Stimulated activated CD8-positive, alpha-beta memory T cell treated with anti-CD3 and anti-CD28 coated beads, Interleukin-4, amount 100 ng/mL, for 4 hours (primary cell): ENCODE measurements around the gene SH3RF1.
A peak's percentile ranks its signal among the peaks of the same experiment; 100 is the strongest.

Experiments used
- DNase-seq, 2 donors: peaks; one replicate each; pipeline ENCODE4 v3.0.0-alpha.2; 2020; ENCODE audit warnings: low read depth in 2 of 2, low spot score in 1 of 2

The SH3RF1 gene

DNA sequence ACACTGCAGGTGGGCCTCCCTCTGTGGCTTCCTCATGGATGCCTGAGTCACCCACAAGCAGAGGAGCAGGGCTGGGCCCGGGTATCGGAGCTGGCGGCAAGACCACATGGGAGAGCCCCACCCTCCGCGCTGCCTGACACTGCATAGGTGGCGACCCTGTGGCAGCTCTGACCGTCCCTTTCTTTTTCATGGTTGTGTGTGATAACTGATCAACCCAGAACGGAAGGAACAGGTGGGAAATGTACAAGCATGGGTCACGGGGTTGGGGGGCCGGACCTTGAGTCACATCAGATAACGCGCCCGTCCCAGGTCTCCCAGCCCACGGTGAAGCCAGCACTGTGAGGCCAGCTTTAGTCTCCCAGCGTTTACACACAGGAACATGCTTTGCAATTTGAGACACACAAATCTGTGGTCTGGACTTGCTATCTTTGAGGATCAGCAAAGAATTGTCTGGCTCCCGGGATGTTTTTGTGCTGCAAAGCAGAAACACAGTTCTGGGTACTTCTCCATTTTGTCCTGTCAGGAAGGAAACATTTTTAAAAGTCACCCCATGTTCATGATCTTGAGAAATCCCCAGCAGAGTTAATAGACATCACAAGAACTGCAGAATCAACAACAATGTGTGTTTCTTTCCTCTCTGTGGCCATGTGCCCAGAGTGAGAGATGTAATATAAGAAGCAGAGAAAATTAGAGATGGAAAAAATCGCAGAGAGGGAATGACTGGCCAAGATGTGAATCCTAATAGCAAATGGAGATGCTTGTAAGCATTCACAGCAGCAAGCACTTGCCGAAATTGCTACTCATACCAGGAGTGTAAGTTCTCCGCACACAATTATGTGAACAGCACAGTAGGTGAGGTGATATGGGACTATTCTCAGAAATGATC is 190.6 kb downstream of the SH3RF1 start:
- DNase-seq = peak in 1 of 2 donors; percentile 0

DNA sequence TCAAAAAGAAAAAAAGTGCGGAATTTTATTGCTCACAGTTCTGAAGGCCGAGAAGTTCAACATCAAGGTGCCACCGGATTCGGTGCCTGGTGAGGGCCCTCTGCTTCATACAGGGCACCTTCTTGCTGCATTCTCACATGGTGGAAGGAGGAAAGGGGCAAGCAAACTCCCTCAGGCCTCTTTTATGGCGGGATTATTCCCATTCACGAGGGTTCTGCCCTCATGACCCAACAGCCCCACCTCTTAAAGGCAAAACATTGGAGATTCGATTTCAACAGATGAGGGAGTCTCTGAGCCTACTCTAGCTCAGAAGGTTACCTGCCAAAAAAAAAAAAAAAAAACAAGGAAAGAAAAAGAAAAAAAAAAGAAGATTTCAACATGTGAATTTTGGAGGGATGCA is 196.6 kb downstream of the SH3RF1 start:
- DNase-seq = no peak

DNA sequence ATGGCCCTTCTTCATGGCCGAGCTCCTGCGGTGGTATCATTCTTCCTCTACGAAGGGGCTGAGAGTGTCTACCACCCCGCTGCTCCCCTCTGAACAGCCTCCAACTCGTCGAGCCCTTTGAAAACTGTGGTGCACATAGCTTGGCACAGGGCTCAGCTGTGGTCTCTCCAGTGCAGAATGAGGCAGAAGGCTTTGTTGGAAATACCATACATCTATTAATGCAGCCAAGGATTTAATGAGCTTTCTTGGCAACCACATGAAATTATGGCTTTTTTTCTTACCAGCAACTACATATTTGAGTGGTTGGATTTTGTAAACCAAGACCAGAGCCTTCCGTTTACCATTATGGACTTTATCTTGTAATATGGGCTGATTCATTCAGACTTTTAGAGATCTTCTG is 199.0 kb downstream of the SH3RF1 start:
- no peak for DNase-seq

DNA sequence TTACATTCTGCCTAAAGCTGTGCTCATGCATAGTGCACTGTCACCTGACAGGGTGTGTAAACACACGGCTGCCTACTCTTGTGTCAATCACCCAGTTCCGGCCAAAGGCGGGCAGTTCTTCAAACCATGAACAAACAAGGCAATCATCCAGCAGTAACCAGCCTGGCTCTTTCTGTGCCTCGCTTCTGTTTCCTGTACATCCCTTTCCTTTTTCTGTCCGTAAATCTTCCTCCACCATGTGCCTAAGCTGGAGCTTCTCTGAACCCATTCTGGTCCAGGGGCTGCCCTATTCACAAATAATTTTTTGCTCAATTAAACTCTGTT is 199.9 kb downstream of the SH3RF1 start:
- DNase-seq = no peak

DNA sequence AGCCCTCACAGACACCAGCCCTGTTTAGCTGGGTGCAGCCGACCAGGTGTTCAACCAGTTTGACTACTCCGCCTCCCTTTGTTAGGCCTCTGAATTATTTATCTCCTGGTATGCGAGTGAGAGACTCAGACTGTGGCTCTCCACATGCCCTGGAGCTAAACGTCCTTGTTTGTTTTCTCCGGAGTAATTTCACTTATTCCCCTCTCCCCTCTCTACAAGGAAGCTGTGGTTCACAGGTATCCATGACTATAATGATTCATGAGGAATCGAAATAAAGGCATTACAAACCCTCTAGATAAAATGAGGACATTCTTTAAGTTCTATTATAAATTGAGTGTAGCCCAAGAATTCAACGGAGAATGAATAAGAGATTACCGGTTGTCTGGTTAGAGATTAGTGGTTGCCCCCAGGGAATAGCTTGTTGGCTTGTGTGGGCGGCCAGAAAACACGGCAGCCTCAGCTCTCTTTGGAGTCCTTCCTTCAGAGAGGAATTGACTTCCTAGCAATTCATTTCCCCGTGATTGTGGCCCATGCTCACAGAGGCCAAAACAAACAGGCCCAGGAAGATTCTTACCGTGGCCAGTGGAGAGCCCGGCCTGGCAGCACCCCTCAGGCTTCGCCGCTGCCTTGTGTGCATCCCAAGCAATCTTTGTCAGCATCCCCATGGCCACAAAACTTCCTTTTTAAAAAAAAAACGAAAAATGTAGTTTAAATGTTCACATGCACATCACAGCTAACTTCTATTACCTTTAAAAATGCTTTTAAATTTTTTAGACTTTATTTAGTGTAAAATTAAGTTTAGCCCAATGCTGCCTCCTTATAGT is 200.5 kb downstream of the SH3RF1 start:
- DNase-seq = no peak

DNA sequence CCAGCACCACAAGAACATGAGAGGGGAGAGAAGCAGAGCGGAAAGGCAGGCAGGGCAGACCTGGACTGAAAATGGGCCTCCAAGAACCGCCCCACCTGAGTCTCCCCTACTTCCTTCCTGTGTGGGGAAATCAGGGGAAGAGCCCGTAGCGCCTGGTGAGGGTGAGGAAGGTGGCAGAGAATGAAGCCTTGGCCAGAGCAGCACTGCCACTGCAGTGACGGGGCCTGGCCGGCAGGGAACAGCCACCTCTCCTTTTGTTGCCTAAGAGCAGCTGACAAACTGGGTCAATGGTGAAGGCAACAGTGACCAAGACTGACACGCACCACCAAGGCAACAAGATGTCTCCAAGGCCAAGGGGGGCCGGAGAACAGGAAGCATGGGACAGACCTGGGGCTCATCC is 202.3 kb downstream of the SH3RF1 start:
- DNase-seq = no peak

DNA sequence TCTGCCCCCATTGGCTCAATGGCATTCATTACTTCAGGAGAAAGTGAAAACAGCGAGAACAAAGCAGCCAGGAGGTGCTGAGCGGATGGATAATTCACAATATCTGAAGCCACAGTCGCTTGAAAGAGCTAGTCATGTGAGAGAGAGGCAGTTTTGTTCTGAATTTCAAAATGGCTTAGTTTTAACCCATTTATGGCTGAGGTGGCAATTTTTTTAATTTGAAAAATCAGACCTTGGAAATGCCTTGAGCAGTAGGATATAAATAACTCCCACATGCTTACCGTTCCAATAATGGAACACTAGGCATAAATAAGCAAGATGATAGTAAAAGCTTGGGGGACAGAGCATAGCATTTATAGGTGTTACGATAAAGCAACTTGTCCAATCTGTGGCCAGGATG is 203.8 kb downstream of the SH3RF1 start:
- no peak for DNase-seq

DNA sequence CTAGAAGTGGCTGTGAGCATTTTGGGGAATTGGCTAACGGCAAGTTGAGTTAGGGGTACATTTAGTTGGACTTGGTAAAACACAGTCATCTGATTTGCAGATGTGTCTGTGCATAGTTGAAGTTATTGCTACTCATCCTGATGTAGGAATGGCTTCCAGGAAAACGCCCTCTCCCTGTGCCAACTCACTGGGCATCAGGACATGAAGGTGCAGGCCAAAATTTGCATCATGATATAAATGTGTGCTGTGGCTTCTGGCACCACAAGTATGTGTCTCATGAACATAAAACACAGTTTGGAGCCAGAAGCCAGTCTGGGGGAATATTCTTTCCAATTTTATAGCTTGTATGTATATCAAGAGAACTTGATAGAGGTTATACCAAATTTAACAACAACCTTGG is 206.5 kb downstream of the SH3RF1 start:
- no peak for DNase-seq

DNA sequence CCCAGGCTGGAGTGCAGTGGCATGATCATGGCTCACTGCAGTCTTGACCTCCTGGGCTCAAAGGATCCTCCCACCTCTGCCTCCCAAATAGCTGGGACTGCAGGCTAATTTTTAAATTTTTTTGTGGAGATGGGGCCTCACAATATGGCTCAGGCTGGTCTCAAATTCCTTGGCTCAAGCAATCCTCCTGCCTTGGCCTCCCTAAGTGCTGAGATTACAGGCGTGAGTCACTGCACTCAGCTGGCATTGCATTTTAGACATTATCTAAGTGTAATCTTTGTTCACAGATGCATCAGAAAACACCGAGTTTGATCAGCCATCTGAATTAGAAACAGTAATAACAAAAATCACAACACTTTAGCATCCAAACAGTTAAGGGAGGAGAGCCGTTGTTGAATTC is 207.3 kb downstream of the SH3RF1 start:
- no peak for DNase-seq

DNA sequence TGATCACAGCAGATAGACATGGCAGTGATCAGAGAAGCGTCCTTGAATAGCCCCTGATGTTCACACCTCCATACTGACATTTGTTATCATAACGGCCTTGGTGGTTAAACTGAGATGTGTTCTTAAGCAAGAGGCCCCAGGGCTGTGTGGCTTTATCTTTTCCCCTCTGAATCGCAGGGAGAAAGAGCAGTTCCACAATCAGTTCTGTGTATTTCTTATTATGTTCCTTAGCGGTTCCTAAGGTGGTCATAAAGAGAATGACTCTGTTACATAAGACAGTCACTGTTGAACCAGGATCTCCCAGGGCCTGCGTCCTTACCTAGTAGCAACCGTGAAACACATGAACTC is 207.9 kb downstream of the SH3RF1 start:
- DNase-seq = no peak

DNA sequence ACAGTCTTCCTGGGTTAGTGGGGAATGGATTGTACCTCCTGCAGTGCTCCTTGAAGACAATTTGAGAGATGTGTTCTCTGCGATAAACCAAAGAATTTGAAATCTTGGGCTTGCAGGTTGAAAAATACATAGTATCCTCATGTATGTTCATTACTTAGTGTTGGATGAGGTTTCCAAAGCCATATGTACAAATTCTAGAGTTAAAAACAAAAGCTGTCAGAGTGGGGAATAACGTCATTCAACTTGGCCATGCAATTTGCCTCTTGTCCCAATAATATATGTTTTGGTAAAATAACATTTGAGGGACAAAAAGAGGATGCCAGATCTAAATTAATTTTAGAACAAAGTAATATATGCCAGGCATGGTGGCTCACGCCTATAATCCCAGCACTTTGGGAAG is 209.4 kb downstream of the SH3RF1 start:
- no peak for DNase-seq

DNA sequence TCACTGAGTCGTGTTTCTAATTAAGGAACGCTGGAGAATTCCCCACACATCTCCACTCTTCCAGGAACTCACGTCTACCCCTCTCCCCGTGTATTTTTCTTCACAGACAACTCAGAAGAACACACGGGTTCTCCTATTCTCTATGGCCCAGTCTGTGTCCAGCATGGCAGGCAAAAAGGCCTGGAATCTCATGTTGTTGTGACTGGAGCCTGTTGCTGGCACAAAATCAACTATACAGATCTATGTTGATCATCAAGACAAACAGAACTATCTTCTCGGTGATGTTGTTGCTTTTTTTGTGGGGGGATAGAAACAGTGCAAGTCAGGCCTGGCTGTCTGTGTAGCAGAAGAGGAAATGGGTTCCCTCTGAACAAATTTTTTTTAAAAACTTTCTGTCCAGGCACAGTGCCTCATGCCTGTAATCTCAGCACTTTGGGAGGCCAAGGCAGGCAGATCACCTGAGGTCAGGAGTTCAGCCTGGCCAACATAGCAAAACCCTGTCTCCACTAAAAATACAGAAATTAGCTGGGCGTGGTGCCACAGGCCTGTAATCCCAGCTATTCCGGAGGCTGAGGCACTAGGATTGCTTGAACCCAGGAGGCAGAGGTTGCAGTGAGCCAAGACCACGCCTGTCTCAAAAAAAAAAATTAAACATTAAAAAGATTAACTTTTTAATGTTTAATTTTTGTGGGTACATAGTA is 210.2 kb downstream of the SH3RF1 start:
- no peak for DNase-seq

DNA sequence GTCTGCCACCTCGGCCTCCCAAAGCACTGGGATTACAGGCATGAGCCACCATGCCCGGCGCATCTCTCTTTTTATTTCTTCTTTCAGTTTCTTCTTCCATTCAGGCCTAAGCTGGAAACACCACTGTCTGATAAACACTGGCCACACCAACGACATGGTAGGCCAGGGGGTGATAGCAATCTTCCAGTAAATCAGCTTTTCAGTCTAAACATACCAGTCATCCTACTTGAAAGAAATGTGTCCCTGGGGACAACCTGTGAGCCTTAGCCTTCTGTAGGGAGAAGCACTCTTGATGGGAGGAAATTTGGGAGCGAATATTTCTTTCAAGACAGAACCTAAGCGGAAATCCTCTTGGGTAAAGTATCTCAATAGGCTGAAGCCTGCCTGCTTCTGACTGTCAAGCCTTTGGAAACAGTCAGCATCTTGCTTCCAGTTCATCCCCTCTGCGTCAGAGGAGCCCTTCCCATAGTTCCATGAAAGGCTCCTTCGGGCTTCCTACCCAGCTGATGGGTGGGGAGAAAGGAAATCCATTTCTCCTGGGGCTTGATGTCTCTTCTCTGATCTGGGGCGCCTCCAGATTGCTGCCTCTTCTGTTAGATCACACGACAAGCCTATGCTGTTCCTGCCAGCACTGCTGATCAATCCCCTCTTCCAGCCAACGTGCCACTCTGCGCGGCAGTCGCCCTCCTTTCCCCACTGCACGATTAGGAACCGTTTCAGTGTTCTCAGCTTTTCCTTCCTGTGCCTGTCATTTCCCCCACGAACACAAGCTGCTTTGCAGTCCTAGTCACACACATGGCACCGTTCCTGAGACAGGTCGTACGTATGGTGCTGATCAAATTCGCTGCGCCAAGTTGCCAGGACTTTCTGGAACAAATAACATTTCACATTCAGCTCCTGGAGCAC is 211.2 kb downstream of the SH3RF1 start:
- DNase-seq = no peak

DNA sequence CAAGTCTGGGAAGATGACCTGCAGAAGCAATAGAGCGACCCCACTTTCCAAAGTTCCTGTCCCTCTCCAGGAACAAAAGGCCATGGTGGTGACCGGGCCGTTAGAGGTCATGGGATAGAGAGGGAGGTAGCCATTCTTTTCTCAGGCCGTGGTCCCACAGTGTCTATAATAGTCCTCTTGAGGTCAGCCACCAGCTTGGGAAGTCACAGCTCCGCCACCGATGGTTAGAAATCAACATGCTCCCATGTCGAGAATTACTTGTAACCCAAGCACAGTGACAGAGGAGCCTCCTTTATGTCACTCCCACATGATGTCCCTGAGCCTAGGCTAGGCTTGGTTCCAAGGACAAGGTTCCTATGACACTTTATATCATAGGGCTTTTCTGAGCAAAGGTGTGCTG is 212.4 kb downstream of the SH3RF1 start:
- no peak for DNase-seq

DNA sequence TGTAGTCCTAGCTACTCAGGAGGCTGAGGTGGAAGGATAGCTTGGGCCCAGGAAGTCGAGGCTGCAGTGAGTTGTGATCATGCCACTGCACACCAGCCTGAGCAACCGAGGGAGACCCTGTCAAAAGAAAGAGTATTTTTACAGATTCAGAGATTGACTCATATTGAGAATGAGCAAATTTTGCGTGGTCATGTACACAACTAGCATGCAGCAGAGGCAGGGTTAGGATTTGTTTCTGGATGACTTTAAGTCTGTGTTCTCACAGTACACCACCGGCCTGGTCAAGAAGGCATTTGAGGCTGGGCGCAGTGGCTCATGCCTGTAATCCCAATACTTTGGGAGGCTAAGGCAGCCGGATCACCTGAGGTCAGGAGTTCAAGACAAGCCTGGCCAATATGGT is 215.9 kb downstream of the SH3RF1 start:
- no peak for DNase-seq

DNA sequence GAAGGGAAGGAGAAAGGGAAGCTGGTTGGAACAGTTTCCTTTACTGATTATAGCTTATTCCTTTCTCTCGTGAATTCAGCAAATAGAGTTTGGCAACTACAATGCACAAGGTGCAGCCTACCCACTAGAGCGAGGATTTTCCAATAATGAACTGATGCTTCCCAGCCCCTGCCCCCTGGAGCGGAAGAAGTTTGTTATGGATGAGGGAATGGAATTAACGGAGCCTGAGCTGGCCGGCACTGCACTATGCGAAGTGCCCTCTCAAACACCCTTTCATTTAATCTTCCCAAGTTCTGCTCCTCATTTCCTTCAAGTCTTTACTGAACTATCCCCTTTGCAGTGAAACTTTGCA is 218.2 kb downstream of the SH3RF1 start:
- no peak for DNase-seq

DNA sequence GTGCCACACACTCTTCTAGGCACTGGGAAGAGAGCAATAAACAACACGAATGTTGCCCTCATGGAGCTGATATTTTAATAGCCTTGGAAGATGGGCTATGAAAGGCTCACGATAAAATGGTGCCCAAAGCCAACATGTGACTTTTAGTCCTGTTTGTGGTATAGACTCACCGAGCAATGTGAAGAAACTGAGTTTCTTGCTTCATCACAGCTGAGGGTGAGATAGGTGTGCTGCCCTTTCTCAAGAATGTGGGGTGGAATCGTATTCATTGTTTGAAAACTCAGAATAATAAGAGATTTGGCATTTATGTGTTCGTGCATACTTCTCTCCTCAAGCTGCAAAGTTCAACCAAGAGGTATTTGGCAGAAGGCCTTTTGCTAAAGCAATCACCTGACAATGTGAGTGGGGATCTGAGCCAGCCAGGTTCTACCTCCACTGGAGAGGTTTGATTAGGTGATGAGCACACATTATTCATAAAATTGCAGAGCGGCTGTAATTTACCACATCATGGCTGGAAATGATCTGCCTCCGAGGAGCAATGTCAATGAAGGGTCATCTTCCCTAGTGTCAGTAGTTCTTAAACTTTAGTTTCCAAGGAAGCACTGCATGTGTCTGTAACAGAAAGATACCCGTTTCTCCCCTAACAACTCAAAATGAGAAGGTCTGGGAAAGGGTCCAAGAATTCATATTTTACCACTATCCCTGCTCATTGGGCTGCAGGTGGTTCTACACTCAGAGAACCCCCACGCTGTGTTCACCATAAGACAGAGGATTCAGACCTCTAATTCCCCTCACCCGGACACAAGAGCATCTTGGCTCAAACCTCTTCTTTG is 218.8 kb downstream of the SH3RF1 start:
- no peak for DNase-seq

DNA sequence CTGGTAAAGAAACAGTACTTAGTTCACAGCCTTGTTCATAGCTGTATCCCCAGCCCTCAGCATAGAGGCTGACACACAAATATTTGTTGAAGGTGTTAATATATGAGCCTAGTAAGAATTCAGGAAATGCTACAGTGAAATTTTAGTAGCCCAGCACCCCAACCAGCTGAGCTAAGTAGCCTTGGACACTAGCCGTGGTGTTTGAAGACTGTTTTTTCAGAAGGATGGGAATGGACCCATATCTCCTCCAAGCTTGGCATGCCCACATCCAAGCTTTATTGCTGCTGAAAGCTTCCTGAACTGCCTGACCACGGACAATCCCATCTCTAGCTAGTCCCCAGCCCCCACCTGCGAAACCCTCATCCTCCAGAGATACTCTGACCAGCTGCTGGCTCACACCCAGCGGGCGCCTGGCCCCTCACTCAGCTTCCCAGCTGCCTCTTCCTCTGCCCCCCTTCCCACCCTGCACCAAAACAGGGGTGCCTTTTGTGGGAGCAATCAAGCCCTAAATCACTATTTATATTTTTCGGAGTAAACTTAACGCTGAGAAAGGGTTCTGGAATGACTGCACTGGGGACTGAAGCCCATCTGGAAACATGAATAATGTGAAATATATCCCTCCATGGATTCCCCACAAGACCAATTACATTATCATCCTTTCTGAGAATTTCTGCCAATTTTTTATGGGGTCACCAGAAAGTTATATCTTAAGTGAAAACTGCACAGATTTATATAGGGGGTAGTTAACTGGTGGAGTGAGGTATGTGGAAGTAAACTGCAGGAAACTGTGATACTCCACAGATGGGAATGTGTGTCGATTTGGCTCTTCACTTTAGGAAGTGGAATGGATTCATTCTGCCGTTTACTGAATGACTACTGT is 219.6 kb downstream of the SH3RF1 start:
- no peak for DNase-seq

DNA sequence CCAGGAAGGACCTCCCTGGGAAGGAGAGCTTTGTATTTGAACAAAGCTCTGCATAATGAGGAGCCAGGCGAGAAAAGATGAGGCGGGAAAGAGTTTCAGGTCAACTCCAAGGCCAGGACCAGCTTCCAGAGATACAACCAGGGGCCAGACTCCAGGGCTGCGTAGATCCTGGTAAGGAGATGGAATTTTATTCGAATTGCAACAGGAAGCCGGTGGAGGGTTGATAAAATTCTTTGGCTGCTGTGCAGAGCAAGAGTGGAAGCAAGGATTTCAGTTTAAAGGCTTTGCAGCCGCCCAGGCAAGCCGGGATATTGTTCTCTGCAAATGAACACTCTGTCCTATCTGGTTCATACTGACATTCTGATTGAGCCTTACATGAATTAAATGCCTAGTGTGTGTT is 220.5 kb downstream of the SH3RF1 start:
- no peak for DNase-seq
